Hepatocyte (in vitro differentiated cells): ENCODE data around the gene ARMC3. TPM values are rescaled to one million over a fixed set of nuclear protein-coding genes. Genes with fewer than 3 reads are reported as not detected.

Experiments used
- DNase-seq: peaks from one replicate; pipeline ENCODE4 v3.0.0-alpha.2; 2016; ENCODE audit warnings: low spot score
- H2AFZ ChIP-seq: fragments of 200-600 bp; sonication (generic); 2 replicates; pipeline ENCODE4 v1.6.0; 2016; ENCODE audit warnings: antibody characterized with exemption, mild to moderate bottlenecking
- H3K27ac ChIP-seq: fragments of 200-600 bp; sonication (generic); 2 replicates; pipeline ENCODE4 v1.5.1; 2016; ENCODE audit warnings: mild to moderate bottlenecking
- H3K27me3 ChIP-seq: fragments of 200-600 bp; sonication (generic); 2 replicates; pipeline ENCODE4 v1.6.1; 2016
- H3K36me3 ChIP-seq: fragments of 200-600 bp; sonication (generic); replicated peaks from 2 replicates; pipeline ENCODE4 v1.5.1; 2016; ENCODE audit warnings: low read depth; ENCODE audit not compliant: insufficient read depth
- H3K4me1 ChIP-seq: fragments of 200-600 bp; sonication (generic); 2 replicates; pipeline ENCODE4 v1.5.1; 2016; ENCODE audit warnings: mild to moderate bottlenecking, moderate library complexity; ENCODE audit not compliant: insufficient read depth
- H3K4me2 ChIP-seq: fragments of 200-600 bp; sonication (generic); 2 replicates; pipeline ENCODE4 v1.6.0; 2016
- H3K4me3 ChIP-seq: fragments of 200-600 bp; sonication (generic); 2 replicates; pipeline ENCODE4 v1.5.1; 2016; ENCODE audit warnings: mild to moderate bottlenecking
- H3K79me2 ChIP-seq: fragments of 200-600 bp; sonication (generic); 2 replicates; pipeline ENCODE4 v1.6.0; 2017; ENCODE audit warnings: mild to moderate bottlenecking
- H3K9me2 ChIP-seq: fragments of 200-600 bp; sonication (generic); replicated peaks from 2 replicates; pipeline ENCODE4 v1.6.0; 2017; ENCODE audit warnings: mild to moderate bottlenecking; ENCODE audit not compliant: insufficient read depth
- H3K9me3 ChIP-seq: fragments of 200-600 bp; sonication (generic); 2 replicates; pipeline ENCODE4 v1.5.1; 2016; ENCODE audit warnings: low read depth, mild to moderate bottlenecking
- H4K20me1 ChIP-seq: fragments of 200-600 bp; sonication (generic); 2 replicates; pipeline ENCODE4 v1.6.0; 2016; ENCODE audit warnings: mild to moderate bottlenecking; ENCODE audit not compliant: insufficient read depth, poor library complexity, severe bottlenecking
- CTCF ChIP-seq: fragments of 200-600 bp; sonication (generic); IDR thresholded peaks from 2 replicates; pipeline ENCODE4 v1.5.1; 2016; ENCODE audit warnings: antibody characterized with exemption, mild to moderate bottlenecking; ENCODE audit not compliant: poor library complexity
- EZH2 ChIP-seq: fragments of 200-600 bp; sonication (generic); IDR thresholded peaks from 2 replicates; pipeline ENCODE4 v1.6.1; 2016; ENCODE audit warnings: antibody characterized with exemption, mild to moderate bottlenecking, borderline replicate concordance
- EZH2phosphoT487 ChIP-seq: fragments of 200-600 bp; sonication (generic); IDR thresholded peaks from one replicate; pipeline ENCODE4 v1.6.1; 2018; ENCODE audit warnings: antibody characterized with exemption, mild to moderate bottlenecking, low read depth, moderate library complexity; ENCODE audit not compliant: unreplicated experiment, severe bottlenecking
- WGBS: methylation state at CpG from one replicate; pipeline ENCODE4 v1.1.6; 2016; ENCODE audit warnings: low lambda C conversion rate; ENCODE audit errors: missing lambda C conversion rate; 5-methylcytosine and 5-hydroxymethylcytosine counted together
- polyA plus RNA-seq: library from polyadenylated mRNA; unstranded; fragments of >200 nt; fragmentation: Nextera tagmentation; extraction: Ambion mirVana; gene quantifications from 2 replicates; pipeline ENCODE4 v1.2.1, GENCODE V29; 2016
- small RNA-seq: library from RNA; depleted of rRNA; stranded (forward); fragments of <200 nt; gene quantifications from one replicate; pipeline ENCODE3, GENCODE V24; 2014
- total RNA-seq: library from RNA; depleted of rRNA; stranded (reverse); fragments of >200 nt; gene quantifications from 2 replicates; pipeline ENCODE4 v1.2.3, GENCODE V29; 2014

ARMC3 gene
- total and polyA plus RNA-seq, 2 experiments from 2014 or later, result not detected

- Histone ChIP-seq H3K4me2 (peak overlapping the region; percentile 22), H3K36me3 (no peaks in the 10 kb centered on the region), H3K4me3 (no peak overlapping the region), H3K27ac (no peak overlapping the region), H3K9me3 (no peaks in the 10 kb centered on the region), H2AFZ (no peak overlapping the region), H3K79me2 (no peaks in the 10 kb centered on the region), H3K27me3 (no peaks in the 10 kb centered on the region), H4K20me1 (no peaks in the 10 kb centered on the region), H3K9me2 (no peaks in the 10 kb centered on the region), H3K4me1 (peaks cover 6% of the 10 kb centered on the region)
- TF ChIP-seq EZH2phosphoT487 (no peak), CTCF (no peak), EZH2 (no peak)
- DNase-seq, result no peak
- 61% methylated on average over 7 of the region's 7 CpGs for WGBS
Observed at GRCh38 chr10:23080262-23080661, 152.4 kb downstream of the ARMC3 start.

GRCh38 chr10:23081221-23081750 is 153.4 kb downstream of the ARMC3 start:
- Histone ChIP-seq H3K27ac (peak overlapping the region; percentile 50), H3K79me2 (no peaks in the 10 kb centered on the region), H3K4me3 (no peak overlapping the region), H3K27me3 (no peaks in the 10 kb centered on the region), H3K4me2 (peak overlapping the region; percentile 25), H3K9me2 (no peaks in the 10 kb centered on the region), H4K20me1 (no peaks in the 10 kb centered on the region), H3K36me3 (no peaks in the 10 kb centered on the region), H2AFZ (no peak overlapping the region), H3K4me1 (peaks cover 6% of the 10 kb centered on the region), H3K9me3 (no peaks in the 10 kb centered on the region)
- WGBS, result 43% methylated on average over 7 of the region's 7 CpGs
- TF ChIP-seq EZH2phosphoT487 (no peak), EZH2 (no peak), CTCF (no peak)
- no peak for DNase-seq

GRCh38 chr10:23081891-23082290 is 154.0 kb downstream of the ARMC3 start:
- Histone ChIP-seq H4K20me1 (no peaks in the 10 kb centered on the region), H3K4me3 (no peak overlapping the region), H3K79me2 (no peaks in the 10 kb centered on the region), H3K4me2 (no peak overlapping the region), H2AFZ (no peak overlapping the region), H3K27ac (peak overlapping the region; percentile 3), H3K4me1 (peaks cover 6% of the 10 kb centered on the region), H3K27me3 (no peaks in the 10 kb centered on the region), H3K36me3 (no peaks in the 10 kb centered on the region), H3K9me3 (no peaks in the 10 kb centered on the region), H3K9me2 (no peaks in the 10 kb centered on the region)
- WGBS, result 93% methylated on average over 4 of the region's 4 CpGs
- TF ChIP-seq EZH2, result no peak
- no peak for TF ChIP-seq EZH2phosphoT487
- peak; percentile 17 for TF ChIP-seq CTCF
- DNase-seq, result no peak

Small RNAs within 50 kb of the gene (small RNA-seq; reads per million reads assigned to genes)
- 0.09 reads per million for gene RNA5SP304

Other genes with a start within 250 kb of the ARMC3 start
- gene PIP4K2A, start 213.5 kb upstream of the ARMC3 start, total RNA-seq, result 20.5 and 31.1 TPM in 2 replicates
- gene PIP4K2A, start 213.5 kb upstream of the ARMC3 start, polyA plus RNA-seq, result 15.1 and 16.5 TPM in 2 replicates
- gene MSRB2, start 167.5 kb downstream of the ARMC3 start, total RNA-seq, result 23.6 and 26.4 TPM in 2 replicates
- gene MSRB2, start 167.5 kb downstream of the ARMC3 start, polyA plus RNA-seq, result 83.5 and 90.2 TPM in 2 replicates